Stimulated activated CD4-positive, alpha-beta T cell treated with anti-CD3 and anti-CD28 coated beads, Interleukin-4, amount 100 ng/mL, for 48 hours (primary cell): ENCODE measurements around the gene LBX2.

Source experiments
- DNase-seq, 2 donors: peaks; one replicate each; pipeline ENCODE4 v3.0.0-alpha.2; 2020; ENCODE audit warnings: low read depth in 2 of 2

Gene LBX2

DNA sequence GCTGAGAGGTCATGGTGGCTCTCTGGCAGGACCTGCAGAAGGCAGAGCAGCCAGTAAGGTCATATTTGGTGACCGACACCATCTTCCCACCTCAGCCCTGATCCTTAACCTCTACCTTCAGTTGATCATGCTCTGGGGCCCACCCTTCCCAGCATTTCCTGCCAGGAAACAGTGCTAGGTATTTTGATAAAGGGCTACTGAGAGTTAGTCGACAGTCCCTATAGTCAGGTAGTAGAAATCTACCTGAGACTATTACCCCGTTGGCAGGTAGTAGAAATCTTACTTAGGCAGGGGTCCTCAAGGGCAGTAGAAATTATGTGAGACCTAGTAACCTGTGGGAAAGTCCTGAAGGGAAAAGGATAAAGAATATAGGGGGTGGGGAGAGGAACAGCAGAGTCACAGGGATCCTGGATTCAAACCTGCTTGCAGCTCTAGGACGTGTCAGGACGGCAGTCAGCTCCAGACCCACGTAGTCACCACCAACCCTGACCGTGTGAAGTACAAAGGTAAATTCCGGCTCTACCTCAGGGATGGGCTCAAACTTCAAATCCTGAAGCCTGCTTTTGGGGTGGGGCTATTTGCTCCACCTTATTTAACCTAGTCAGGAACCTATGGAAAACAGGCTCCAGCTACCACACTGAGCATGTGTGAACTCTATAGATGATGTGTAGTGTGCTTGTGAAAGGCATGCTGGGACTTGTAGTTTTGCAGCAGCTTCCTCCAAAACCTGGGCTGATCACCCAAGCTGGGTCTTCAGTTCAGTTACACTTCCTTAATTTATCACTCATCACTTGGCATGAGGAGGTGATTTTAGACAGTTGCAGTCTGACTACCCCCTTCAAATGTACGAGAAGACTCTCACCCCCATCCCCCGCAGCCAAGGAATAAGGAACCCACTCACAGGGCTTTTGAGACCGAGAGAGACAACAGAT lies 26.6 kb upstream of the LBX2 start, which contains the start of gene DQX1:
Gene DQX1, minus strand, starts transcription at position 515 of the 932 bp plus-strand sequence. Its CDS starts 502 bp downstream, at position 13.
- DNase-seq = no peak

DNA sequence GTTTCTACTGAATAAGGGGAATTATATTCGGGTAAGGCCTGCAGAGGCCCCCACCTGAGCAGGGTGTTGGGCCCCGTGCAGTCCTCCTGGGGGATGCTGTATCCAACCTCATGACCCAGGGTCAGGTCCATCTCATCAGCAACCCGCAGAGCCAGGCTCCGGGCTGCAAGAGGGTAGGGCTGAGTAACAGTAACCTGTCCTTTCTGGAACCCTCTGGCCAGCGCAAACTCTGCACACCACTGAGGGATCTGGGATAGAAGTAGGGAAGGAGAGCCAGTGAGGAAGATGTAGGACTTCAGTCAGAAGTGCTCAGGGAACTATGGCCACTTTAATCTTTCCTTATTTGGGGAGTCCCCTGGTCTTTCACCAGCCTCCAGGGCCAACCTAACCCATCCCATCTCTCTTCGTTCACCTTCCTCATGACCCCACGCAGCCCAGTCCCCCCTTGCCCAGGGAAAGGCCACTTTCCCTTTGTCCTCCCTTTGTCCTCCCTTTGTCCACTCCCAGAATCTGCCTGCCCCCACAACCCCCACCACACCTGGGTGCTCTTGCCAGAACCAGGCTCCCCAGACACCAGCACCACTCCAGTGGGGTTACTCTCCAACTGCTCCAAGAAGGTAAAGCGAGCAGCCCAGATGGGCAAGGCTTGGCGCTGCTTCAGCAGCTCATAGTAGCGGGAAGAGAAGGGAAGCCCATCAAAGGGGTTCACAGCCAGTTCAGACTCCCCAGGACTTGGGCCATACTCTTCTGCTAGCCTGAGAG lies 25.7 kb upstream of the LBX2 start:
- no peak for DNase-seq

DNA sequence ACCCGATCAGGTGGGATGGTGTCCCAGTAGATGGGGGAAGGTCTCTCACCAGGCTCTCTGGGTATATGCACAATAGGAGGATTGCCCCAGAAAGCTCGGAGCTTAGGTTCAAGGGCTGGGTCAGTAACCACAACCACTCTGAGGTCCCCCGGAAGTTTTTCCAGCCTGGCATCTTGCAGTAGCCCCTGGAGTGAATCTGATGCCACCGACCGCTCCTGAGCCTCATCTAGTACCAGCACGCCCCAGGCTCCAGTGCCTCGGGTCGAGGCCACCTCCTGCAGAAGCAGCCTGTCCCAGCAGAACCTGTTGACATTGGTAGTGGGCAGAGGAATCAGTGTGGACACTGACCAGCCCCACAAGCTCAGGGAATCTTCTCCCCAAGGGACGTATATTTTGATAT lies 24.6 kb upstream of the LBX2 start:
- no peak for DNase-seq

DNA sequence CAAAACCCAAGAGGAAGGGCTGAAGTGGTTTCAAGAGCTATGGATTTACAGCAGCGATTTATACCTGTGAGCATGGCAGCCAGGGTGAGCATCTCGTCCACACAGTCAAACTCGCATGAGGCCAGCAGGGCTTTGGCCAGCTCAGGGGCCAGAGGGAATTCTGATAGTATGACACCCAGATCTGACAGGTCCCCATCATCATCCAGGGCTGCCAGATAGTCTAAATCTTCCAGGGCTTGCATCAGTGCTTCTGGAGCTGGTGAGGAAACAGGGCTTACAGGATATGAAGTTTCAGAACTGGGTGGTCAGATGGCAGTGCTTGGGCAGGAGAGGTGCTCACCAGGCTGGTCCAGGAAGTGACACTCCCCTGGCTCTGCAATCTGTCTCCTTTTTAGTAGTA lies 23.1 kb upstream of the LBX2 start:
- no peak for DNase-seq

DNA sequence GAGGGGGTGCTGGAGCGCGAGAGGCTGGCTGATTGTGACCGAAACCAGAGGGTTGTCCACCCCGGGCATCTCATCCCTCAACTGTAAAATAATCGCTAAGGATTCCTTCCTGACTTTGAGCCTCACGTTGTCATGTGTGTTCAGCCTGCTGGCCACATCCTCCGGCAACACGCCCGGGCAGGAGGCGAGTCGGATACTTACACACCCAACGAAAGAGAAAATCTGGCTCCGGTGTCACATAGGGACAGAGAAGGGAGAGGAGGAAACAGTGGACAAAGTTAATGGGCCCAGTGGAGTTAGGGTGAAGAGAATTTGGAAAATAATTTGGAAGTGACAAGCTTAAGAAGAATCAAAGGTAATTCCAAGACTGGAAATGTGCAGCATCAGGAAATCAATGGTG lies 17.2 kb upstream of the LBX2 start:
- no peak for DNase-seq

DNA sequence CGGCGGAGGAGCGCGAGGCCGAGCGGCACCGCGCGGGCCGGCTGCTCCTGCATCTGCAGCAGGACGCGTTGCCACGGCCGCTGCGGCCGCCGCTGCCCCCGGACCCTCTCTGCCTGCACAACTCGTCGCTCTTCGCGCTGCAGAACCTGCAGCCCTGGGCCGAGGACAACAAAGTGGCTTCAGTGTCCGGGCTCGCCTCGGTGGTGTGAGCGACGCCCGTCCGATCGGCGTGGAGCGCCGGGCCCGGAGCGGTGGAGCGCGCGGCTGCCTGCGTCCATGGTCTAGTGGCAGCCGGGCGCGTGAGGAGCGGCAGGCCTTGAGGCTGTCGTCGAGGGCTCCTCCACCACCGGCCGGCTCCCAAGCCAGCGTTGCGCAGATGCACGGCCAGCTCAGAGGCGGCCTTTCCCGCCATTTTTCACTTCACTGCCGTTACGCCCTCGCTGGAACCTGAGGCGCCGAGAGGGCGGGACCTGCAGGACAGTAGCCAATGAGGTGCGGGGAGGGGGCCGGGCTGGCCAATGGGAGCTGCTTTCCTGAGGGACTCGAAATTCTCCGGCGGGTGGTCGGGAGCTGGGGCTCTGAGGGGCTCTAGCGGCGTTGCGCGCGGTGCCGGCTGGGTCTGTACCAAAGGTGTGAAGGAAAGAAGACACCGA lies 16.7 kb upstream of the LBX2 start:
- peak; percentile 65 to 72 for DNase-seq

DNA sequence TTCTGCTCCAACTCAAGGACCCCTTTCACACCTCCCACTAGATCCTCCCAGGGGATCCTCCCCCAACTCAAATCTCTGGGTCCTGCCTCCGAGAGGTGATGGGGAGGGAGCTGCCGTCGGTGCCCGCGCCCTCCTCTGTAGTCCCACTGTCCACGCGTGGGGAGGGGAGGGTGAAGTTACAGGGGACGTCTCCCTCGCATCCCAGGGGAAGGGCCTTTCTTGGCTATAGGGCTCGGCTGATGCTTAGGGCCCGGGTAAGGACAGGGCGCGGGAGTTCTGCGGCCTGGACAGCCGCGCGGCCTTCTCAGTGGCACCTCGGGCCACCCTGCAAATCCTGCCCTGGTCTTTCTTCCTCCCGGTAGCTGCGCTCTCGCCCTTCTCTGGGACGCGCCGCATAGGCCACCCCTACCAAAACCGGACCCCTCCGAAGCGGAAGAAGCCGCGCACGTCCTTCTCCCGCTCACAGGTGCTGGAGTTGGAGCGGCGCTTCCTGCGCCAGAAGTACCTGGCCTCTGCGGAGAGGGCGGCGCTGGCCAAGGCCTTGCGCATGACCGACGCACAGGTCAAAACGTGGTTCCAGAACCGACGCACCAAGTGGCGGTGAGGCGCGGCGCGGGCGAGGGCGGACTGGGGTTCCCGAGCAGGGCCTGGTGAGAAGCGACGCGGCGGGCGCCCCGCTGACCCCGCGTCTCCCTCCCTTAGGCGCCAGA lies 16.0 kb upstream of the LBX2 start:
- DNase-seq = no peak

DNA sequence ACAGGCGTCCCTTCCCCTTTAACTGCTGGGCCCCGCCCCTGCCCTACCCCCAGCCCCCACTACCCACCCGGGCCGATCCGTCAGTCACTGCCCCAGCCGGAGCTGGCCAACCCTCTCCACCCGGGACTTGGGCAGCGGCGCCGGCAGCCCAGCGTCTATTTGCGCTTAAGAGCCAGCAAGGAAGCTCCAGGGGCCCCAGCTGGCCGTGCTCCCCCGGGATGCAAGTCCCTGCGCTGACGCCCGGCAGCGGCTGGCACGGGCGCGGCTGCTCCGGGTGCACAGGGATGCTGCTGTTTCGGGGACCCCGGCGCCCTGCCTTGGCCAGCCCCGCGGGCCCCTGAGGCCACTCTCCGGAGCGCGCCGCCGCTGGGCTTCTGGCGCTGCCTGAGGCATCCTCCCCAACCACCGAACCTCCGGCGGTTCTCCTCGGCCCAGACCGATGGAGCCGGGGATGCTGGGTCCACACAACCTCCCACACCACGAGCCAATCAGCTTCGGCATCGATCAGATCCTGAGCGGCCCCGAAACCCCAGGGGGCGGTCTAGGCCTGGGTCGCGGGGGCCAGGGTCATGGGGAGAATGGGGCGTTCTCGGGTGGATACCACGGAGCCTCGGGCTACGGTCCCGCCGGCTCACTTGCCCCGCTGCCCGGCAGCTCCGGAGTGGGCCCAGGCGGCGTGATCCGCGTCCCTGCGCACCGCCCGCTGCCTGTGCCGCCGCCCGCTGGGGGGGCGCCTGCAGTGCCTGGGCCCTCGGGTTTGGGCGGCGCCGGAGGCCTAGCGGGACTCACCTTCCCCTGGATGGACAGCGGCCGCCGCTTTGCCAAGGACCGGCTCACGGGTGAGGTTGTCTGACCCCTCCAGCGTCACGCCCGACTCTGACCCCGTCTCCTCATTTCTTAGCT lies 15.2 kb upstream of the LBX2 start, which contains the start of gene TLX2:
Gene TLX2, plus strand, starts transcription at position 83 of the 903 bp plus-strand sequence. Its CDS starts 357 bp downstream, at position 440.
- DNase-seq = no peak

DNA sequence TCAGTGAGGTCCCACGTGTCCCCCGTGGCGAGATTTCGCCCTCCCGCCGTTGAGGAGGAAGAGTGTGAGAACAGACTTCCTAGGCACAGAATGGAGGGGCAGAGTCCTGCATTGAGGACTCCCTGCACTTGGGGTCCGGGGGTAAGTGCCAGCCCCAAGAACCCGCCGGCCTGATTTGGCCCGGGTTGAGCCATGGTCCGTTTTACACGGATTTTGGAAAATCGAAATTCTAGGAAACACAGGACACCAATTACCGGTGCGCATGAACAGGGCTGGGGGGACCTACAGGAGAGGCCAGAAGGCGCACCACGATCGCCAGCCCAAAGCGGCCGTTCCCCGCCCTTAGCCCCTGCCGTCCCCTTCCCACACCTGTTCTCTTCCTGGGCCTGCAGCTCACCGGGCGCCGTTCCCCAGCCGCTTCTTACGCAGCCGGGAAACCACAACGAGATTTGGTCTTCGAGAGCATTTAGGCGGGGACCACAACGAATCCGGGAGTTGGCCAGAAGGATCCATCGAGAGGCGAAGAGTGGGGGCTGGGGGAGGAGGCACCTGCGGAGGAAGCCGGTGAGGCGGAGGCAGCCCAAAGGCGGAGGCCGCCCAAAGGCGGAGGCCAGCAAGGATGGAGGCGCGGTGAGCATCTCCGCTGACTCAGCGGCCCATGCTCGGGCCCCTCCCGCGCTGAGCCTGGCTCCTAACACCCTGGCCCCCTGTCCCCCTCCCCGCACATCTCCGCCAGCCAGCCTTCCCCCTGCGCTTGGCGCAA lies 14.4 kb upstream of the LBX2 start:
- DNase-seq = no peak

DNA sequence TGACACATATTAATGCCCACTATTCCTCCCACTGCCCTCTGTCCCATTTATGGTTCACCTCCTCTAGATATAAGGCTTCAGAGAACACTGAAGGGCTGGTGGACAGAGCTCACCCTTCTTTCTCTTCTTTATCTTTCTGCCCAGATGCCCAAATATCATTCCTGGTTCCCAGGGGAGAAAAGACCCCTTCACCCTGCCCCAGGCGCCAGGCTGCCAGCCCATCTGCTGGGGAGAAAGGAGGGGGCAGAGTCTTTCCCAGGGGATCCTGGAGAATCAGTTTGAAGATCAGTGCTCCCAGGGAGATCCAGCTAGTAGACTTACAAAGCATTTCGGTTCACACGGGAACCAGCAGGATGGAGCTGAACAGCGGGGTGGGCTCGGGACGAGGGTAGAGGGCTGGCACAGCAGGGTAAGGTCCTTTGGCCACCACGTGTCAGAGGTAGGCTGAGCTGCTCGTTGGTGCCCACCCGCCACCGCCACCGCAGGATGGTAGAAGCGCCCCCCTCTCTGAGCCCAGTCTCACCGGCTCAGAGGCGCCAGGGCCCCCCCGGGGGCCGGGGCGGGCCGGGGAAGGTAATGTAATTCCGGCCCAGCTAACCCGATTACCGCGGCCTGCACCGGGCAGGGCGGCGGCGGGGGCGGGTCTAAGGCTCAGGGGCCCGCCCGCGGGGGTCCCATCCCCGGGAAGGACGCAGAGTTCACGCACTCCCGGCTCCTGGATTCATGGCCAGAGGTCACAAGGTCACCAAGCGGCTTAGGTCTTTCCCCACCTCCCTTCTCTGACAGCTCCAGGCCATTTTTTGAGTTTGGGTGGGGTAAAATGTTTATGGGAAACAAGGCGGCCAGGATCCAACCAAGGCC lies 13.6 kb upstream of the LBX2 start:
- no peak for DNase-seq

DNA sequence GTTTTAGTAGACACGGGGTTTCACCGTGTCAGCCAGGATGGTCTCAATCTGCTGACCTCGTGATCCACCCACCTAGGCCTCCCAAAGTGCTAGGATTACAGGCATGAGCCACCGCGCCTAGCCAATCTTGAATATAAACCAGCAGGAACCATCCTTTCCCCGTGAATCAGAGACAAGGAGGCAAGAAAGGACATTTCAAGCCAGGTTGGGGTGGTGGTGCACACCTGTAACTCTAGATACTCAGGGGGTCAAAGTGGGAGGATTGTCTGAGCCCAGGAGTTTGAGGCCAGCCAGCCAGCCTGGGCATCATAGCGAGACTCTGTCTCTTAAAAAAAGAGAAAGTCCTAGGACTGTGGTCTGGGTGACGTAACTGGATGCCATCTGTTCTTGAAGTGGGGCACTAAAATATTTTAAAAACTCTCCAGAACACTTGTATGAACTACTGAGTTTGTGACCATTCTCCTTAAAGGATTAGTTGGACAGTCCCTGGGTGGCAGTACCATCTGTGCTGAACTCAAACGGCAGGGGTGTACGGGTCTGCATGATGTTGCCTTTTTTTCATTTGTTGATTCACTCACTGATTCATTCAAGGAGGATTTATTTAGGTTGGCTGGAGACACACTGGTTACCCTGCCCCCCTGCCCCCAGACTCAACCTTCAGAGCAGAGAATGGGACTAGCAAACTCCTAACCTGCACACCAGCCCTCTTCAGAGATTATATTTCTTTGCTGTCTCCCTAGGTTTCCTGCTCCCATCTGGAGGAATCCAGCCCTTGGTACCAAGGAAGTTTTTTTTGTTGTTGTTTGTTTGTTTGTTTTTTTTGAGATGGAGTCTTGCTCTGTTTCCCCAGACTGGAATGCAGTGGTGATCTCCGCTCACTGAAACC lies 11.9 kb upstream of the LBX2 start:
- no peak for DNase-seq

DNA sequence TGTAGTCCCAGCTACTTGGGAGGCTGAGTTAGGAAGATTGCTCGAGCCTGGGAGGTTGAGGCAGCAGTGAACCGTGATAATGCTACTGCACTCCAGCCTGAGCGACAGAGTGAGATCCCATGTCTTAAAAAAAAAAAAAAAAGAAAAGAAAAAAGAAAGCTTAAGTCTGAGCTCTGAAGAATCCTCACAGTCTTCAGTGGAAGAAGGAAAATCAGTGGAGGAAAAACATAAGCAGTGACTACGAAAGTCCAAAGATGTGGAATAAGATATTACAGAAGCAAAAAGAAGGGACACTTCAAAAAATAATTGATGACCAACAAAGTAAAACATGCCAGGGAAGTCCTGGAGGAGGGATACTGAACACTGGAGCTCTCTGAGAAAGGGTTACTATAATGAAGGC lies 10.9 kb upstream of the LBX2 start:
- DNase-seq = no peak

DNA sequence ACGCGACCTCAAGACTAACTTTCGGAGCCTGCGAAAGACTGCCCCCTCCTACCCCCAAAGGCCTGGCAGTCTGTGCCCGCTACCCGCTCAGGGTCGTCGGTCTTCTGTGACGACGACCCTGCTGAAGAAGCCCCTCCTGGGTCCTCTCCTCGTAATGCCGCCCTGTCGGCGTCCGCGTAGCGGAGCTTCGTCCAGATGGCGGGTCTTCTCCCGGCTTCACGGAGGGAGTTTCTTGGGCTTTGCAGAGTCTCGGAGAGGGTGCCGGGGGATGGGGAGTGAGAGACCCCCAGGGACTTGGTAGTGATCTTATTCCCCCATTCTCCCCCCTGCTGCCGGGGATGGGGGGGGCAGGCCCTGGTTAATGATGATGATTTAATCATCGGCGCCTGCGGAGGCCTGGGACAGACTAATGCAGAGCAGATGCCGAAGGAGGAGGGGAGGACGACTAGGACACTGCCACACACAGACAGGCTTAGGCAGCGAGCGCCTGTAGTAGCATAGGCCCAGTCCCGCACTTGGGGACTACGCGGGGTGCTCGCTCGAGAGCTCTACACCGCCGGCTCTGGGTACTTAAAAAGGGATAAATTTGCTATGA lies 8.6 kb upstream of the LBX2 start:
- DNase-seq = no peak

DNA sequence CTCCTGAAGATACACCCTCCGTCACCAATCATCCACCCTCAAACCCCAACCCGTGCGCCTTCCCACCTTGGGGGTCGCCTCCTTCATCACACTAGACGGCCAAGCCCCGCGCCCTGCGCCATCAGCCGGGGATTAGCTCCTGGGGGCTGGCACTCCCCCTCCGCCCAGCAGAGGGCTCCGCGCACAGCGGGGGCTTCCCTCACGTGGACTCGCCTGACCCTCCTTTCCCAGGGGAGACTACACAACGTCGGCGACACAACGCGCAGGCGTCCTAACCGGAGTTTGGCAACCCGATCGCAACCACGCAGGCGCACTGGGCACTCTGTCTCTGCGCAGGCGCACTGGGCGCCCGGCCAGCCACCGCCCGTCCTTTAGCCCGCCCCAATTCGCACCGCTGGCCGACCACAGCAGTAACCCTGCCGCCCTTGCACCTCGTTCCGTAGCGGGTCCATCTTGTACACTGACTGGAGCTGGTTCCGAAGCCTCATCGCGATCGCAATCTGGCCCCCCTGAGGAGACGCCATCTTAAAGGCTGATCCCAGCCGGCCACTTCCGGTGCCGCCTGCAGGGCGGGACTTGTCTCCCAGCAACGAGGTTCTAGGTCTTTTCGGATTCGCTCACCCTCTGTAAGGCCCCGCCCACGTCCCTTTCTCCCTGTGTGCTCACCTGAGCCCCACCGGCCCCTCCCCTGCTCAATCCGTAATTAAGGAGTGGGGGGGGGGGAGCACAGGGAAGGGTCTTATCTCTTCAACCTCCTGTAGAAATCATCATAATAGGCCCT lies 7.9 kb upstream of the LBX2 start, which contains the start of gene PCGF1:
Gene PCGF1, minus strand, starts transcription at position 551 of the 781 bp plus-strand sequence. Its CDS starts 27 bp downstream, at position 524.
- DNase-seq = peak; percentile 98 to 99

DNA sequence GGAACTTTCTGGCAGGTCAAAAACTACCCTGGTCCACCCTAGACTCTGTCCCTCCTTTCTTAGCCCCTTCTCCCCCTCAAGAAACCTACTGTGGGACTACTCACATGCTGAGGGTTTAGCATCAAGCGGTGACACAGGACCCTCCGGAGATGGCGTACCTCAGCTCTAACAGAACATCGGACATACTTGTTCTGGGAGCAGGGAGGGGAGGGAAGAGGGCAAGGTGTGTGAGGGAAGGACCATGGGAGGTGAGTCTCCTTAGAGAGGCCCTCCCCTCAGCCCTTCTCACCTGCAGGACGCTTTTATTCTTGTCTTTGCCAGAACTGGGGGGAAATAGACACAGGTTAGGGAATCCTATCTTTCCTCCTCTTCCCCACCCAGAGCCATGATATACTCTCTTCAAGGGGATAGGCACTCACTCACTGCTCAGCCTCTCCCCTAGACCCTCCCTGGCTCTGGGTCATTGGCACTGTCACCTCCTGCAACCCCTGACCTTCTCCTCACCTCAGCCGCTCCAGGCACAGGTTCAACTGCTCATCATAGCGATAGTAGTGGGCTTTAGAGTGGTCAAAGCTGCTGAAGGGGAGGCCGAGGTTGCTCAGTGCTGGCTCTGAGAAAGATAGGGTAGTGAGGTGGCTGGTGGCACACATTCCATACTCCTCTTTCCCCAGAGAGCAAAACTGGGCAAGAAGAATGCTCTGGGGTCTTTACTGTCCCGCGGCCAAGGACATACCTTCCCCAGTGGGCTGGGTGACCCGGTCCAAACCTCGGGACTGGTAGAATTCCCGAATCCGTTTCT lies 6.2 kb upstream of the LBX2 start:
- no peak for DNase-seq

DNA sequence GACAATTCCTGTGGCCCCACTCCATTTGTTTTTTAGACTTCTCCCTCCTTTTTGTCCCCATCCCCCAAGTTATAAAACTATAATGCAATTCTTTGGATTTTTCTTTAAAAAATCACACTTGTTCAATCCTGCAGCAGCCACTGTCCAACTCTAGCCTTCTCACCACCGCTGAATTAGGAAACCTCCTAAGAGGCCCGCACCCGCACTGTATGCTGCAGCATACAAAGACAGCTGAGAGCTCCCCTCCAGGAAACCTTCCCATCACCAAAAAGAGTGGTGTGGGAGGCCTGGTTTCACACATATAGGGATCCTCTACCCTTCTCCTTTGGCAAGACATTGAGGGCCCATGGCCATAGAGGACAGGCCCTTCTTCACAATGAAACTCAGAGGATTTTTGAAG lies 5.2 kb upstream of the LBX2 start:
- no peak for DNase-seq
